Lower lobe of right lung (tissue), 2 donors: Measurements from ENCODE around the gene MARK4. TPM values are rescaled to one million over a fixed set of nuclear protein-coding genes. Genes with fewer than 3 reads are reported as not detected.

ENCODE experiments used
- ATAC-seq, 2 donors: fragments of 200-7000 bp; cut with Tn5 transposase; one replicate each; pipeline ENCODE4 v1.9.1; 2020 to 2022; ENCODE audit warnings: mild to moderate bottlenecking in 2 of 2, moderate library complexity in 2 of 2
- DNase-seq: peaks from one replicate; pipeline ENCODE4 v3.0.0-alpha.2; 2020
- H3K27ac ChIP-seq: fragments of 200-600 bp; one replicate; pipeline ENCODE4 v1.8.0; 2022
- H3K27me3 ChIP-seq: fragments of 200-600 bp; one replicate; pipeline ENCODE4 v1.8.0; 2022; ENCODE audit warnings: low read depth
- H3K36me3 ChIP-seq: fragments of 200-600 bp; one replicate; pipeline ENCODE4 v1.8.0; 2022; ENCODE audit warnings: mild to moderate bottlenecking
- H3K4me1 ChIP-seq: fragments of 200-600 bp; one replicate; pipeline ENCODE4 v1.8.0; 2022
- H3K4me3 ChIP-seq: fragments of 200-600 bp; one replicate; pipeline ENCODE4 v1.8.0; 2022; ENCODE audit warnings: mild to moderate bottlenecking
- H3K9me3 ChIP-seq: fragments of 200-600 bp; one replicate; pipeline ENCODE4 v1.8.0; 2022
- CTCF ChIP-seq: fragments of 200-600 bp; IDR thresholded peaks from one replicate; pipeline ENCODE4 v1.8.0; 2022; ENCODE audit warnings: antibody characterized with exemption, mild to moderate bottlenecking
- intact Hi-C: fragments of 100-400 bp; cut with DNase I; formaldehyde crosslinking; loops from one replicate; pipeline ENCODE4 v1.11.0; 2022
- total RNA-seq: library from RNA; stranded (reverse); fragmentation: NEBNext Ultra II Directional; extraction: Animal tissue kit (Norgen Biotek cat#: 25700); gene quantifications from one replicate; pipeline ENCODE4 v1.2.1, GENCODE V29; 2021
- donor health status: DM: no; HTN: yes; CAD: no; lungs with severe emphysema.

MARK4 gene
- total RNA-seq, 1 donor from 2014 or later, result 32.5 TPM

- ATAC-seq (no peak), DNase-seq (no peak)
- H3K27me3 ChIP-seq, result no peaks in the 10 kb centered on the region
- no peak overlapping the region for H3K27ac ChIP-seq
- intact Hi-C loops, result no loop called here
- H3K9me3 ChIP-seq, result no peaks in the 10 kb centered on the region
- H3K4me1 ChIP-seq, result no peaks in the 10 kb centered on the region
- no peak for TF ChIP-seq CTCF
- peaks cover 60% of the 10 kb centered on the region for H3K36me3 ChIP-seq
- no peak overlapping the region for H3K4me3 ChIP-seq
Measured at GRCh38 chr19:45295873-45296272, 44.8 kb downstream of the MARK4 start.

GRCh38 chr19:45296355-45296754, 45.3 kb downstream of the MARK4 start:
- no peak overlapping the region for H3K27ac ChIP-seq
- no peaks in the 10 kb centered on the region for H3K4me1 ChIP-seq
- no peaks in the 10 kb centered on the region for H3K27me3 ChIP-seq
- H3K36me3 ChIP-seq, result peaks cover 58% of the 10 kb centered on the region
- TF ChIP-seq CTCF, result no peak
- no peak for DNase-seq
- no peak overlapping the region for H3K4me3 ChIP-seq
- ATAC-seq, result peak in 1 of 2 donors; percentile 31
- H3K9me3 ChIP-seq, result no peaks in the 10 kb centered on the region
- intact Hi-C loops, result no loop called here

- intact Hi-C loops, result no loop called here
- ATAC-seq, result no peak
- H3K27ac ChIP-seq, result no peak overlapping the region
- DNase-seq, result no peak
- no peak overlapping the region for H3K4me3 ChIP-seq
- H3K9me3 ChIP-seq, result no peaks in the 10 kb centered on the region
- no peak for TF ChIP-seq CTCF
- H3K4me1 ChIP-seq, result no peaks in the 10 kb centered on the region
- H3K36me3 ChIP-seq, result peaks cover 57% of the 10 kb centered on the region
- no peaks in the 10 kb centered on the region for H3K27me3 ChIP-seq
Measured at GRCh38 chr19:45297674-45298073, 46.6 kb downstream of the MARK4 start.

GRCh38 chr19:45298264-45298663, 47.2 kb downstream of the MARK4 start:
- H3K4me1 ChIP-seq, result no peaks in the 10 kb centered on the region
- intact Hi-C loops, result no loop called here
- no peaks in the 10 kb centered on the region for H3K27me3 ChIP-seq
- H3K9me3 ChIP-seq, result no peaks in the 10 kb centered on the region
- no peak for DNase-seq
- no peak for TF ChIP-seq CTCF
- no peak overlapping the region for H3K27ac ChIP-seq
- ATAC-seq, result no peak
- H3K36me3 ChIP-seq, result peaks cover 59% of the 10 kb centered on the region
- no peak overlapping the region for H3K4me3 ChIP-seq

GRCh38 chr19:45299719-45300118, 48.6 kb downstream of the MARK4 start:
- TF ChIP-seq CTCF, result no peak
- H3K9me3 ChIP-seq, result no peaks in the 10 kb centered on the region
- intact Hi-C loops, result no loop called here
- H3K4me1 ChIP-seq, result no peaks in the 10 kb centered on the region
- H3K36me3 ChIP-seq, result peaks cover 47% of the 10 kb centered on the region
- no peaks in the 10 kb centered on the region for H3K27me3 ChIP-seq
- DNase-seq (no peak), ATAC-seq (no peak)
- no peak overlapping the region for H3K4me3 ChIP-seq
- no peak overlapping the region for H3K27ac ChIP-seq

GRCh38 chr19:45302416-45302815, 51.3 kb downstream of the MARK4 start:
- no peak for TF ChIP-seq CTCF
- intact Hi-C loops, result no loop called here
- no peak for DNase-seq
- no peak for ATAC-seq
- Histone ChIP-seq H3K9me3 (no peaks in the 10 kb centered on the region), H3K27me3 (no peaks in the 10 kb centered on the region), H3K36me3 (peaks cover 24% of the 10 kb centered on the region), H3K4me1 (no peaks in the 10 kb centered on the region), H3K4me3 (no peak overlapping the region), H3K27ac (no peak overlapping the region)
